Measurements from ENCODE around the gene G6PC1.
"Not testable (repeated sequence)": the region's sequence is repeated elsewhere in the genome, so short reads cannot be mapped to it uniquely, and the experiment has no call there.

The G6PC1 gene

DNA sequence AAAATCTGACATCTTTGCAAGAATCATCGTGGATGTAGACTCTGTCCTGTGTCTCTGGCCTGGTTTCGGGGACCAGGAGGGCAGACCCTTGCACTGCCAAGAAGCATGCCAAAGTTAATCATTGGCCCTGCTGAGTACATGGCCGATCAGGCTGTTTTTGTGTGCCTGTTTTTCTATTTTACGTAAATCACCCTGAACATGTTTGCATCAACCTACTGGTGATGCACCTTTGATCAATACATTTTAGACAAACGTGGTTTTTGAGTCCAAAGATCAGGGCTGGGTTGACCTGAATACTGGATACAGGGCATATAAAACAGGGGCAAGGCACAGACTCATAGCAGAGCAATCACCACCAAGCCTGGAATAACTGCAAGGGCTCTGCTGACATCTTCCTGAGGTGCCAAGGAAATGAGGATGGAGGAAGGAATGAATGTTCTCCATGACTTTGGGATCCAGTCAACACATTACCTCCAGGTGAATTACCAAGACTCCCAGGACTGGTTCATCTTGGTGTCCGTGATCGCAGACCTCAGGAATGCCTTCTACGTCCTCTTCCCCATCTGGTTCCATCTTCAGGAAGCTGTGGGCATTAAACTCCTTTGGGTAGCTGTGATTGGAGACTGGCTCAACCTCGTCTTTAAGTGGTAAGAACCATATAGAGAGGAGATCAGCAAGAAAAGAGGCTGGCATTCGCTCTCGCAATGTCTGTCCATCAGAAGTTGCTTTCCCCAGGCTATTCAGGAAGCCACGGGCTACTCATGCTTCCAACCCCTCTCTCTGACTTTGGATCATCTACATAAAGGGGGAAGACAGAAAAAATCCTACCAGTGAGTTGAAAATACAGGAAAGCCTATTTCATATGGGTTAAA is at the start of gene G6PC1:
Gene G6PC1, plus strand, starts transcription at position 340 of the 872 bp plus-strand sequence. Its CDS starts 78 bp downstream, at position 418.
- no peak for DNase-seq

DNA sequence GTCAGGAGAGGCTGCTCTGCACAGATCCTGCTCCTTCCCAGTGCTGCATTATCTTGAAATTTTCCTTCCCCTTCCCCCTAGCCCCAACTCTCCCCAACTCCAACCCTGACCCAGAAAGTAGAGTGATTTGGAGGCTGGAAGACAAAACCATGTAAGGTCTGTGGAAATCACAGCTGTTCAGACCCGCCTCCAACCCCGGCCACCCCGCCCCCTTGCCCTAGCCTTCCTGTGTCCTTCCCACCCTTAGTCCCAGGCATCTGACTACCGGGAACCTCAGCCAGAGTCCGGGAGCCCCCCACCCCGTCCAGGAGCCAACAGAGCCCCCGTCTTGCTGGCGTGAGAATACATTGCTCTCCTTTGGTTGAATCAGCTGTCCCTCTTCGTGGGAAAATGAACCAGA is 49.6 kb upstream of the G6PC1 start, which contains the start of gene AOC3:
Gene AOC3, plus strand, starts transcription at position 246 of the 400 bp plus-strand sequence. Its CDS starts 145 bp downstream, at position 391.
- DNase-seq, result no peak

DNA sequence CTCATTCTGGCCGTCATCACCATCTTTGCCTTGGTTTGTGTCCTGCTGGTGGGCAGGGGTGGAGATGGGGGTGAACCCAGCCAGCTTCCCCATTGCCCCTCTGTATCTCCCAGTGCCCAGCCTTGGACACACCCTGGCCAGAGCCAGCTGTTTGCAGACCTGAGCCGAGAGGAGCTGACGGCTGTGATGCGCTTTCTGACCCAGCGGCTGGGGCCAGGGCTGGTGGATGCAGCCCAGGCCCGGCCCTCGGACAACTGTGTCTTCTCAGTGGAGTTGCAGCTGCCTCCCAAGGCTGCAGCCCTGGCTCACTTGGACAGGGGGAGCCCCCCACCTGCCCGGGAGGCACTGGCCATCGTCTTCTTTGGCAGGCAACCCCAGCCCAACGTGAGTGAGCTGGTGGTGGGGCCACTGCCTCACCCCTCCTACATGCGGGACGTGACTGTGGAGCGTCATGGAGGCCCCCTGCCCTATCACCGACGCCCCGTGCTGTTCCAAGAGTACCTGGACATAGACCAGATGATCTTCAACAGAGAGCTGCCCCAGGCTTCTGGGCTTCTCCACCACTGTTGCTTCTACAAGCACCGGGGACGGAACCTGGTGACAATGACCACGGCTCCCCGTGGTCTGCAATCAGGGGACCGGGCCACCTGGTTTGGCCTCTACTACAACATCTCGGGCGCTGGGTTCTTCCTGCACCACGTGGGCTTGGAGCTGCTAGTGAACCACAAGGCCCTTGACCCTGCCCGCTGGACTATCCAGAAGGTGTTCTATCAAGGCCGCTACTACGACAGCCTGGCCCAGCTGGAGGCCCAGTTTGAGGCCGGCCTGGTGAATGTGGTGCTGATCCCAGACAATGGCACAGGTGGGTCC is 49.0 kb upstream of the G6PC1 start:
- not testable (repeated sequence) for DNase-seq

DNA sequence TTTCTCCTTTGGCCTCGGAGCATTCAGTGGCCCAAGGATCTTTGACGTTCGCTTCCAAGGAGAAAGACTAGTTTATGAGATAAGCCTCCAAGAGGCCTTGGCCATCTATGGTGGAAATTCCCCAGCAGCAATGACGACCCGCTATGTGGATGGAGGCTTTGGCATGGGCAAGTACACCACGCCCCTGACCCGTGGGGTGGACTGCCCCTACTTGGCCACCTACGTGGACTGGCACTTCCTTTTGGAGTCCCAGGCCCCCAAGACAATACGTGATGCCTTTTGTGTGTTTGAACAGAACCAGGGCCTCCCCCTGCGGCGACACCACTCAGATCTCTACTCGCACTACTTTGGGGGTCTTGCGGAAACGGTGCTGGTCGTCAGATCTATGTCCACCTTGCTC is 48.2 kb upstream of the G6PC1 start:
- DNase-seq, result no peak

DNA sequence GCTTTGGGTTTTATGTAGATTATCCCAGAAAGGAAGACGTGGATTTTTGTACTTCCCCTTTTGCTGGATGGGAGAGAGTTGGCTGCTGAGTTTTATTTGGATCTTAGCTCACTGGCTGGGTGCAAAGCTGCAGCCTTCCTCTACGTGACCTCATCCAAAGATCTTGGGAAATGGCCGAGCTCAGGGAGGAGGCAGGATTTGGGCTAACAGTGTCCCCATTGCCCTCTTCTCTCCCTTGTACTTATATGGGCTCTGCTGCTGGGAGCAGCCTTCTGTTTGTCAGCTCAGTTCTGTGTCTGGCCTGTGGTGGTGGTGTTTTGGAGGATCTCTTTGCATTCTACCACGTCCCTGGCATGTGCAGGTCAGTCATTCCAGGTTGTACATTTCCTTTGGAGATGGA is 47.6 kb upstream of the G6PC1 start:
- DNase-seq, result no peak

DNA sequence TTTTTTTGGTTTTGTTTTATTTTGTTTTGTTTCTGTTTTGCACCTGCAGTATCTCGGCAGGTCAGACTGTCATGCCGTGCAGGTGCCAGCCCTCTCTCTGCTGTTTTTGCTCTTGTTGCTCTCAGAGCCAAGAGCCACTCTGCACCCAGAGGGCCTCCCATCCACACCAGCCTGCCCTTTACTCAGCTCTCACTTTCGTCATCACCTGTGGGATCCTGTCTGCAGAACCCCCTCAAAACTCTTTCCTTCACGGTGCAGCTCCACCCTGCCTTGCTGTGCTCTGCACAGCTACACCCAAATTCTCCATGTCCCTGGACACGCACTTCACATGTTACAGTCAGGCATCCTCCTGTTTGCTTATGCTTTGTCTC is 47.0 kb upstream of the G6PC1 start:
- no peak for DNase-seq

DNA sequence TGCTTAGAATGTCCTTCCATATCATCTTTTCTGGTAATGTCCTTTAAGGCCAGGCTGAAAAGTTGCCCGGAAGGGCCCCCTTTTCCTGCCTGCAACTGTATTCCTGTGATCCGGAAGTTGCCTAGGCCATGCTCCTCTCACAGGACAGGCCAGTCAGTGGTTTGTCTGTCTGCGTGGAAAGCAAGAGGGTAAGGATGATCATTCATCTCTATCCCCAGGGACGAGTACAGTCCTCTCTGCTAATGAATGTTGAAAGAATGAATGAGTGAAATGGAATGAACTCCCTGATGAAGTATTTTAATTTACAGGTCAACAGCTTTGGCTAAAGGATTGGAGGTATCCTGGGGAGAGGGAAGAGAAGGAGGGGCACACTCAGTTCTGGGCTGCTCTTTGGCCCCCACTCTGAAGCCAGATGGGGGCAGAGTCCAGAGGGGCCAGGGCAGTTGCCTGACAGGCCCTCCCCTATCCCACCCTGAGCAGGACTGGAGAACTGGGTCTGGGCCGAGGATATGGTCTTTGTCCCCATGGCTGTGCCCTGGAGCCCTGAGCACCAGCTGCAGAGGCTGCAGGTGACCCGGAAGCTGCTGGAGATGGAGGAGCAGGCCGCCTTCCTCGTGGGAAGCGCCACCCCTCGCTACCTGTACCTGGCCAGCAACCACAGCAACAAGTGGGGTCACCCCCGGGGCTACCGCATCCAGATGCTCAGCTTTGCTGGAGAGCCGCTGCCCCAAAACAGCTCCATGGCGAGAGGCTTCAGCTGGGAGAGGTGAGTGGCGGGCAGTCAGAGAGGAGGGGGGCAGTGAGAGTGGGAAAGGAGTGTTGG is 46.4 kb upstream of the G6PC1 start:
- DNase-seq, result no peak

DNA sequence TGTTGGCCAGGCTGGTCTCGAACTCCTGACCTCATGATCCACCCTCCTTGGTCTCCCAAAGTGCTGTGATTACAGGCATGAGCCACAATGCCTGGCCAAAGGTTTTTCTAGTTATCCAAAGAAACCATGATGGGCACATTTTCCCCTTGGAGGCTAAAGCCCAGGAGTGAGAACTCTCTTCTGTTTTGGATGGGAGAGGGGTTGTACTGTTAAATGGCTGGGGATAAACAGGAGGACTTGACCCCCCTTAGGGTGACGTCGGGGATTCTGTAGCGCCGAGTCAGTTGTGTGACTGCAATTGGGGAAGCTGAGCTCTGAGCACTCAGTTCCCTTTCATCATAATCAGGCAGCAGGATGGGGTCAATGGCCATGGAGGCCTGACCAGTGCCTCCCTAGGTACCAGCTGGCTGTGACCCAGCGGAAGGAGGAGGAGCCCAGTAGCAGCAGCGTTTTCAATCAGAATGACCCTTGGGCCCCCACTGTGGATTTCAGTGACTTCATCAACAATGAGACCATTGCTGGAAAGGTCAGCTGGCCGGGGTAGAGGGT is 45.5 kb upstream of the G6PC1 start:
- DNase-seq, result no peak

DNA sequence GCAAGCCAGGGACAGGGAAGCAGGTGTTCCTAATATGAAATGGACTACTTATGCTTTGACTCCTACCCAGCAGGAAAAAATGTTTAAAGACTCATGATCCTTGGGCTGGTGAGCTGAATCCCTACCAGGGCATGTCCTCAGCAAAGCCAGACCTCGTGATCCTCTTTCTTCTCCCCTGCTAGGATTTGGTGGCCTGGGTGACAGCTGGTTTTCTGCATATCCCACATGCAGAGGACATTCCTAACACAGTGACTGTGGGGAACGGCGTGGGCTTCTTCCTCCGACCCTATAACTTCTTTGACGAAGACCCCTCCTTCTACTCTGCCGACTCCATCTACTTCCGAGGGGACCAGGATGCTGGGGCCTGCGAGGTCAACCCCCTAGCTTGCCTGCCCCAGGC is 44.5 kb upstream of the G6PC1 start:
- DNase-seq, result not testable (repeated sequence)

DNA sequence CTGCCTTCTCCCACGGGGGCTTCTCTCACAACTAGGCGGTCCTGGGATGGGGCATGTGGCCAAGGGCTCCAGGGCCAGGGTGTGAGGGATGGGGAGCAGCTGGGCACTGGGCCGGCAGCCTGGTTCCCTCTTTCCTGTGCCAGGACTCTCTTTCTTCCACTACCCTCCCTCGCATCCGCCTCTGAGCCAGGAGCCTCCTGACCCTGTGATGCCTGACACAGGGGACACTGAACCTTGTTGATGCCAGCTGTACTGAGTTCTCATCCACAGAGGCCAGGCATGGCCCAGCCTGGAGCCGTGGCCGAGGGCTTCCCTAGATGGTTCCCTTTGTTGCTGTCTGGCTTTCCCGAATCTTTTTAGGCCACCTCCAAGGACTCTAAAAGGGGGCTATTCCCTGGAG is 44.1 kb upstream of the G6PC1 start:
- not testable (repeated sequence) for DNase-seq

DNA sequence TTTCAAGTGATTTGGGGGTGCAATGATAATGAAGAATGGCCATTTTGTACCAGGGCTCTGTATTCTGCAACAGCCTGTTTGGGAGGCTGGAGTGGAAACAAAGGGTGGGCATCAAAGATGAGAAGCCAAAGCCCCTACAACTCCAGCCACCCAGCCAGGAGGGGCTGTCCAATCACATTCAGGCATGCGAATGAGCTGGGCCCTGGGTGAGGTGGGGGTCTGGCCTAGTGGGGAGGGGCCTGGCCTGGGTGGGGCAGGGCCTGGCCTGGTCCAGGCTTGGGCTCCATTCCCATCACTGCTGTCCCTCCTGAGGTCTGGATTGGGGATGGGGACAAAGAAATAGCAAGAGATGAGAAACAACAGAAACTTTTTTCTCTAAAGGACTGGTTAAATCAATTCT is 43.2 kb upstream of the G6PC1 start:
- no peak for DNase-seq

DNA sequence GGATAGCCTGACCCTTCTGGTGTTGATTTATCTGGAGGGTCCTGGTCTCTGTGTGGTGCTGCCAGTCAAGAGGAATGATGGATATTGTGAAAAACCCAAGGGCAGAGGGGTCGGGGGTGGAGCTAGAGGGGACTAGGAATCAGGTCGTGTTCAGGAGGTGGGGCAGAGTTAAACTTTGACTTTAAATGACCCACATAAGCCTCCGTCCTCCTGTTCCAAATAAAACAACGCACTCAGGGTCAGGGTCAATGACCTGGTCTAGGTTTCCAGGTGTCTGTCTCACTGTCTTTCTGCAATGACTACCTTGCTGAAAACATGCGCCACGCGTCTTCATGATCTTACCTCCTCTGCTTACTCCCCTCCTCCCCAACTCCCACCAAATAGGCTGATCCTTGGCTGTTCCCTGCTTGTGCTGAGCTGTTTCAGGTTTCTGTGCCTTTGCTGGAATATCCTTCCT is 34.9 kb upstream of the G6PC1 start:
- DNase-seq, result no peak

DNA sequence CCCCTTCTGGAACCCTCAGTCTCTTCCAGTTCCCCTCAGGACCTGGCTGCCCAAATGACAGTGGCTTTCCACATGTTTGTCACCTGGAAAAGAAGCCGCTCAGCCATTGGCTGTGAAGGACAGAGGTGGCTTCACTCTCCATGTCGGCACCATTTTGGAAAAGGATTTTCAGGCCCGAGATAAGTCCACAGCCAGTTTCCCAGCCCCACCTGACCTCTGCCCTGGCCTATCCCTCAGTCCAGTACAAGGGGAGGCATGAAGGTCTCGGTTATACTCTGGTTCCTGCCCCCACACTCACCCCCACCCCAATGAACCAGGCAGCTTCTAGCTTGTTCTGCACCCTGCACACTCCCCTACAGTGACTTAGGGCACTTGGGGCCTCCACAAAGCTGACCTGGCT is 34.4 kb upstream of the G6PC1 start:
- DNase-seq, result no peak

DNA sequence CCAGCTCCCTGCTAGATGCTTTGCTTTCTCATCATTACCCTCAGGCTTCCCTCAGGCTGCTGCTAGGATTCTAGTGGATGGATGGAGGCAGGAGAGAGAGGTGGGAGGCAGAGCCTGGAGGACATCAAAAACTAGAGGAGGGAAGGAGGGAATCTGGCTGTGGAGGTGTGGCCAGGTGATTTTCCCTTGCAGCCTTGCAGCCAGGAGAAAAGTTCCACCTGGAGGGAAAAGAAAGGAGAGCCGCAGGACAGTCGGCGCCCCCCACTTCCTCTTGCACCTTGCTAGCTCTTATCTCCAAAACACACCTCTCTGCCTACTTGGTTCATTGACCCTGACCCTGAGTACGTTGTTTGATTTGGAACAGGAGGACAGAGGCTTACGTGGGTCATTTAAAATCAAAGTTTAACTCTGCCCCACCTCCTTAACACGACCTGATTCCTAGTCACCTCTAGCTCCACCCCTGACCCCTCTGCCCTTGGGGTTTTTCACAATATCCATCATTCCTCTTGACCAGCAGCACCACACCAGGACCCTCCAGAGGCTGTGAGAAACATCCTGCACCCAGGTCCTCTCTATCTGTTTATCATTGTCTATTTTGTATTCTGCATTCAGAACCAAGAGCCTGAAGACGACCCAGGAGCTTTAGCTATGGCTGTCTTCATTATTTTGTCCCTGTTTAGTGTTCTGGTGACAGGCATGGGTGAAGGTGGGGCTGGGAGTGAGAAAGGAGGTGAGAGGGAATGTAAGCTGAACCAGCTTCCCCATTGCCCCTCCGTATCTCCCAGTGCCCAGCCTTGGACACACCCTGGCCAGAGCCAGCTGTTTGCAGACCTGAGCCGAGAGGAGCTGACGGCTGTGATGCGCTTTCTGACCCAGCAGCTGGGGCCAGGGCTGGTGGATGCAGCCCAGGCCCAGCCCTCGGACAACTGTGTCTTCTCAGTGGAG is 33.7 kb upstream of the G6PC1 start:
- no peak for DNase-seq

DNA sequence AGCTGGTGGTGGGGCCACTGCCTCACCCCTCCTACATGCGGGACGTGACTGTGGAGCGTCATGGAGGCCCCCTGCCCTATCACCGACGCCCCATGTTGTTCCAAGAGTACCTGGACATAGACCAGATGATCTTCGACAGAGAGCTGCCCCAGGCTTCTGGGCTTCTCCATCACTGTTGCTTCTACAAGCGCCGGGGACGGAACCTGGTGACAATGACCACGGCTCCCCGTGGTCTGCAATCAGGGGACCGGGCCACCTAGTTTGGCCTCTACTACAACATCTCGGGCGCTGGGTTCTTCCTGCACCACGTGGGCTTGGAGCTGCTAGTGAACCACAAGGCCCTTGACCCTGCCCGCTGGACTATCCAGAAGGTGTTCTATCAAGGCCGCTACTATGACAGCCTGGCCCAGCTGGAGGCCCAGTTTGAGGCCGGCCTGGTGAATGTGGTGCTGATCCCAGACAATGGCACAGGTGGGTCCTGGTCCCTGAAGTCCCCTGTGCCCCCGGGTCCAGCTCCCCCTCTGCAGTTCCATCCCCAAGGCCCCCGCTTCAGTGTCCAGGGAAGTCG is 32.8 kb upstream of the G6PC1 start:
- DNase-seq, result not testable (repeated sequence)

DNA sequence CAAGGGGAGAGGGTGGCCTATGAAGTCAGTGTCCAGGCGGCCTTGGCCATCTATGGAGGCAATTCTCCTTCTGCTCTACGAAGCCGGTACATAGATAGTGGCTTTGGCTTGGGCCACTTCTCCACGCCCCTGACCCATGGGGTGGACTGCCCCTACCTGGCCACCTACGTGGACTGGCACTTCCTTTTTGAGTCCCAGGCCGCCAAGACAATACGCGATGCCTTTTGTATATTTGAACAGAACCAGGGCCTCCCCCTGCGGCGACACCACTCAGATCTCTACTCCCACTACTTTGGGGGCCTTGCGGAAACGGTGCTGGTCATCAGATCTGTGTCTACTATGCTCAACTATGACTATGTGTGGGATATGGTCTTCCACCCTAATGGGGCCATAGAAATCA is 32.3 kb upstream of the G6PC1 start:
- no peak for DNase-seq

DNA sequence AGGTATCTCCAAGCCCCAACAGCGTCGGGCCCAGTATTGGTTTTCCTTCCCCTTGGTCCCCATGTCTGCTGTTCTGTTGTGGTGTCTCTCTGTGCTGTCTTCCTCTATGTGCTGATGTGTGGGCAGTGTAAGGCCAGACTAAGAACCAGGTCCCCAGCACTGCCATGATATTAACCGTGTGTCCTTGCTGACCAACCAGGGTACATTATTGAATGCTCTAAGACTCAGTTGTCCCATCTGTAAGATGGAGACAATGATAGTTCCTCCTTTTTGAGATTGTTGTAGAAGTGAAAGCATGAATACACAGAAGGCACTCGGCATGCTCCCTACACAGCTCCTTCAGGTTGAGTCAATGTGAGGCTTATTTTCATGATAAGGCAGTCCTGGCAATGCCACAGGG is 29.0 kb upstream of the G6PC1 start:
- no peak for DNase-seq

DNA sequence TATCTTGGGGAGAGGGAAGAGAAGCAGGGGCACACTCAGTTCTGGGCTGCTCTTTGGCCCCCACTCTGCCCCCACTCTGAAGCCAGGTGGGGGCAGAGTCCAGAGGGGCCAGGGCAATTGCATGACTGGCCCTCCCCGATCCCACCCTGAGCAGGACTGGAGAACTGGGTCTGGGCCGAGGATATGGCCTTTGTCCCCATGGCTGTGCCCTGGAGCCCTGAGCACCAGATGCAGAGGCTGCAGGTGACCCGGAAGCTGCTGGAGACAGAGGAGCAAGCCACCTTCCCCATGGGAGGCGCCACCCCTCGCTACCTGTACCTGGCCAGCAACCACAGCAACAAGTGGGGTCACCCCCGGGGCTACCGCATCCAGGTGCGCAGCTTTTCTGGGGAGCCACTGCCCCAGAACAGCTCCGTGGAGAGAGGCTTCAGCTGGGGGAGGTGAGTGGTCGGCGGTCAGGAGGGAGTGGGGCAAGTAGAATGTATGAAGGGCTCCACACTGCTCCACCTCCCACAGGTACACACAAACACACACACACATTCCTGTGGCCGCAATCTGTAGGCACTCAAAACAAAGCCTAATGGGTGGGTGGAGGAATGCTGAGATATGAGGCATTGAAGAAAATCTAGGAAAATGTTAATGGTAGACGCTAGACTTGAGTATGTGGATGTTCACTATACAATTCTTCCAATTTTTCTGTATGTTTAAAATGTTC is 28.2 kb upstream of the G6PC1 start:
- DNase-seq, result no peak

DNA sequence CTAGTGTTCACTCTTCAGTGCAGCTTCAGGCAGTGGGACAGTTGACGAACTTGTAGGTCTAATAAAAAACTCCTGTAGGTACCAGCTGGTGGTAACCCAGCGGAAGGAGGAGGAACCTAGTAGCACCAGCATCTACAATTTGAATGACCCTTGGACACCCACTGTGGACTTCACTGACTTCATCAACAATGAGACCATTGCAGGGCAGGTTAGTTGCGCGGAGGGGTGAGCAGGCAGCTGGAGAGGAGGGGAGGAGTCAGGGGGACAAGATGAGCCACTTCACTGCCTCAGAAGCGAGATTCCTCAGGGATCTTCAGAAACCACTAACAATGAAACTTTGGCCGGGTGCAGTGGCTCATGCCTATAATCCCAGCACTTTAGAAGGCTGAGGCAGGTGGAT is 27.3 kb upstream of the G6PC1 start:
- no peak for DNase-seq
